Measurements from ENCODE around the gene MPP1. TPM values are rescaled to one million over a fixed set of nuclear protein-coding genes. Genes with fewer than 3 reads are reported as not detected.

MPP1 gene
- total RNA-seq, 4 donors from 2014 or later = 41.8 to 162 (median 45.5) TPM

- no peak for DNase-seq (ENCODE audit: low spot score)
- peak; percentile 92 for ATAC-seq (ENCODE audit: low FRiP score)
- TF ChIP-seq CTCF (IDR thresholded peaks at IDR 0.05) = no peak
These were observed 29.6 kb downstream of the MPP1 start for GRCh38 chrX:154775419-154776349.

GRCh38 chrX:154774622-154775021, 30.7 kb downstream of the MPP1 start:
- TF ChIP-seq CTCF (IDR thresholded peaks at IDR 0.05) = no peak
- DNase-seq (ENCODE audit: low spot score) (no peak), ATAC-seq (ENCODE audit: low FRiP score) (no peak)

GRCh38 chrX:154762537-154763296, 42.6 kb downstream of the MPP1 start, which contains the start of gene DKC1:
DKC1 (plus strand) TSS chrX:154762864; CDS start chrX:154762966, 102 bp downstream.
- no peak for TF ChIP-seq CTCF (IDR thresholded peaks at IDR 0.05)
- DNase-seq (ENCODE audit: low spot score) (peak; percentile 80), ATAC-seq (ENCODE audit: low FRiP score) (peak; percentile 96)

GRCh38 chrX:154761977-154762536, 43.2 kb downstream of the MPP1 start:
- ATAC-seq (ENCODE audit: low FRiP score) = no peak
- no peak for DNase-seq (ENCODE audit: low spot score)
- TF ChIP-seq CTCF (IDR thresholded peaks at IDR 0.05) = no peak

GRCh38 chrX:154758696-154759095, 46.6 kb downstream of the MPP1 start:
- TF ChIP-seq CTCF (IDR thresholded peaks at IDR 0.05) = no peak
- no peak for DNase-seq (ENCODE audit: low spot score)
- no peak for ATAC-seq (ENCODE audit: low FRiP score)

DNA sequence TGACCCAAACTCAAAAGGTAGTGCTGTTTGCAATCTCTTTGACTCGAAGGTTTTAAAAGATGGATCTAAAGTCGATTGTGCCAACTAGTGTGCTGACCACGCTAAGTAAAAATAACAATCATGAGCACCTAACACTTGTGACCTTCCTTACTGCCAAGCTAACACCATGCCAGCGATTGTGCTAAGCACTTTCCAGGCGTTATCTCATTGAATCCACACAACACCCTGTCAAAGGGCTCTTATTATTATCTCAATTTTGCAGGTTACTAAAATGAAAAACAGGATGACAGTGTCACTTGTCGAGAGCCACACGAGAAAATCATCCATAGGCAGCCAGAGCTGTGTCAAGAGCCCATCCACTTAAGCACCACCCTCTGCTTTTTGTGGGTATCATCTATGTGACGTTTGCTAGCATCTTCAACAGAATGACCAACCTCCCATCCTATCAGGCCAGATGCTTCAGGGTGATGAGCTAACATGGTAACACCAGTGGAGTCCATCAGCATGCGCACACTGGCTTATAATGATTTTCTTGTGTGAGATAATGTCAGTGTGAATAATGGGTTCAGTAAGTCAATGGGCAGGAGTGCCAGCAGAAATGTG, 53.5 kb downstream of the MPP1 start:
- TF ChIP-seq CTCF (IDR thresholded peaks at IDR 0.05) = no peak
- DNase-seq (ENCODE audit: low spot score) = no peak
- ATAC-seq (ENCODE audit: low FRiP score) = no peak
